A549 treated with Hydrocortisone at 1 μM for 4 hours (cell line): ENCODE results near the gene ZCCHC14. TPM values are rescaled to one million over a fixed set of nuclear protein-coding genes. Genes with fewer than 3 reads are reported as not detected.

Source experiments
- total RNA-seq: library from RNA; stranded (reverse); fragments of 200-300 nt; extraction: Qiagen RNA extraction; gene quantifications from 5 replicates; pipeline ENCODE4 v1.2.3, GENCODE V29; 2022

Gene ZCCHC14
- 6.5 to 8.8 TPM (median 8.2 TPM) in 5 replicates for total RNA-seq

GRCh38 chr16:87492721-87493607 lies at the start of gene ZCCHC14:
Gene ZCCHC14 (minus strand): TSS chr16:87493024. CDS start chr16:87492238, 786 bp downstream.

GRCh38 chr16:87391950-87392820 lies 100.6 kb downstream of the ZCCHC14 start, which contains the start of gene MAP1LC3B:
Gene MAP1LC3B (plus strand): TSS chr16:87392336. CDS start chr16:87392428, 92 bp downstream.

GRCh38 chr16:87383505-87384161 lies 109.2 kb downstream of the ZCCHC14 start, which contains the start of gene FBXO31:
Gene FBXO31 (minus strand): TSS chr16:87383776. CDS start chr16:87383744, 32 bp downstream.

Other genes with a start within 250 kb of the ZCCHC14 start
- 4.8 to 7.6 TPM (median 7.0 TPM) in 5 replicates for gene C16orf95, start 175.6 kb downstream of the ZCCHC14 start, total RNA-seq
- gene FBXO31, start 109.2 kb downstream of the ZCCHC14 start, total RNA-seq = 22.3 to 27.1 TPM (median 25.8 TPM) in 5 replicates
- gene MAP1LC3B, start 100.7 kb downstream of the ZCCHC14 start, total RNA-seq = 80.9 to 91.7 TPM (median 83.4 TPM) in 5 replicates
- gene JPH3, start 109.5 kb upstream of the ZCCHC14 start, total RNA-seq = 1.9 to 2.5 TPM (median 1.9 TPM) in 5 replicates